ENCODE data around the gene KDSR. TPM values are rescaled to one million over a fixed set of nuclear protein-coding genes. Genes with fewer than 3 reads are reported as not detected.

The KDSR gene
- total RNA-seq, 1 experiment from 2014 or later: 20.8 TPM

- no peak for DNase-seq (ENCODE audit: low read depth)
Observed at GRCh38 chr18:63284827-63285733, 81.9 kb downstream of the KDSR start.

DNA sequence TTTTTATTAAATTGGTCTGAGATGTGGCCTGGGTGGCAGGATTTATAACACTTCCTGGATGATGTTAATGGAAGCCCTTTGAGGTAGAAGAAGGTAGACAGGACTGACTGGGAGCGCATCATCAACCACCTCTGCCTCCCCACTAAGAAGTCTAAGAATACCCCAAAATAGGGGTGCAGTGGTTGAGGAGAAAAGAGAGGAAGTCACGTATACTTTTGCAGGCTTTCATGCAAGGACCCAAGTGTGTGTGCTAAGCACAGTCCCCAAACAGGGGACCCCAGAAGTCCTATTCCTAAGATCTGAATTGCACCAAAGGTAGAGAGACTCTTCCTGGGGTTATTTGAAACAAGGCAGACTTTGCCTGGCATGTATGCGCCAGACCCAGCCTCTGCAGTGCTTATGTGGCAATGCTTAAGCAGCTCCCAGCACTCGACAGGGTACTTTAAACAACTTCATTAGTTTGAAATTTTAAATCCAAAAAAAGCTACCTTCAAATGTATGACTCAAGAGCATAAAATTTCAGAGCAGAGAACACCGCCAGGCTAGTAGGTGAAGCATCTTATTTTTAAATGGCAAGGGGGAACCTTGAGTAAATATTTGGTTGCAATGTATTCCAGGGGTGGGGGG is 82.7 kb downstream of the KDSR start:
- DNase-seq (ENCODE audit: low read depth): no peak

DNA sequence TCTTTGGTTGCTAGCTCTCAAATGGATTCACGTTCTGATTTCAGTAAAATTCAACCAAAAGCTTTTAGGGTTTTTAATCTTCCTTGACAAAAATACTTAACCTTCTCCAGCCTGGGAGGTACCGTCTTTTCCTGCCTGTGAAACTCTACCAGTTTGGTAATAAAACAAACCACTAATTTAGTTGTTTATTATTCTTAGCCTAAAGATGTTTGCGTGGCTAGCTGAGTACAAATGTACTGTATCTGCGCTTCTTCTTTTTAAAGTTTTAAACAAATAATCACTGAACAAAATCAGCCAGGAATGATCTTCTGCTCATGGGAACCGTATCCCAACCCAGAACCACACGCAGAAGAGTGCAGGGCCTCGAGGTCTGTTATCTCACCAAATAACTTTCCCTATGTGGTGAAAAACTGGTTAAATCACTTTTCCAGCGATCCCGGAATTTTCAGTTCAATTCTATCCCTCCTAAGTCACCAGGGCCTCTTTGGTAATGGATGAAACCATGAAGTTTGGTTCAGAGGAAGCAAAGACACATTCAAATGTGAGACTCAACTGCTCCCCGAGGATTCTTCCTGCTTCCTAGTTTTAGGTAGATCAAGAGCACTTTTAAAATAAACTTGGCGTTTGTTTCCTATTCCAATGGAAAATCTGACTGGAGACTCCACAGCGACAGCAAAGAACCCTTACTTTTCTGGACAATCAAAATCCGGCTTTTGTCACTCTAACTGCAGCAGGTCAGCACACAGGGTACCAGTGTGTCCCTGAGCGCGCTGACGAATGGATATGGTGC is 83.5 kb downstream of the KDSR start:
- no peak for DNase-seq (ENCODE audit: low read depth)

DNA sequence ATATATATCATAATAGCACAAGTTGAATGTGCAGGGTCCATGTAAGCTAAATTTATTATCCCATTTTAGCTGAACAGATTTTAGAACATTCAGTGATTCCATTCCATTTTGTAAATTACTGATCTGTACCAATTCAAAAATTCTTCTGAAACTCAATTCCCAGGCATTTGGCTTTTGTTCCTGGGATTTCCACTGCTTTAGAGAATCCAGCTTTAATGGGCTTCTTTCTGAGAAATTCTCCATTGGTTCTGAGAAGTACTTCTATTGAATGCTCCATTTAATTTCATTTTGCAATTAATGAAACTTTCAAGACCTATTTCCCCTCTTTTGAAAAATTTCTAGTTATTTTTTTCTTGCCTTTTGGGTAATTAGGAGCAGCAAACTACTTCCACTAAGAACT is 84.2 kb downstream of the KDSR start:
- DNase-seq (ENCODE audit: low read depth): no peak

Other genes with a start within 250 kb of the KDSR start
- gene BCL2, start 47.4 kb downstream of the KDSR start, total RNA-seq (2014; rRNA removed; shearing (Covaris generic)): 0.84 and 1.4 TPM in 2 replicates
- gene VPS4B, start 55.3 kb upstream of the KDSR start, total RNA-seq (2014; rRNA removed; shearing (Covaris generic)): 40.8 and 41.3 TPM in 2 replicates
- gene SERPINB5, start 109.8 kb upstream of the KDSR start, total RNA-seq (2014; rRNA removed; shearing (Covaris generic)): not detected in 2 replicates
- gene SERPINB12, start 175.2 kb upstream of the KDSR start, total RNA-seq (2014; rRNA removed; shearing (Covaris generic)): not detected in 2 replicates
- gene SERPINB13, start 220.1 kb upstream of the KDSR start, total RNA-seq (2014; rRNA removed; shearing (Covaris generic)): not detected in 2 replicates